GM18505 (cell line): Measurements from ENCODE around the gene FGF18.

Experiments used
- ATAC-seq: cut with Tn5 transposase; IDR thresholded peaks from one replicate; pipeline ENCODE4 v1.9.1; 2021; ENCODE audit not compliant: unreplicated experiment
- POLR2A ChIP-seq: IDR thresholded peaks from 4 replicates; pipeline ENCODE4 v1.6.1; 2011; ENCODE audit warnings: borderline replicate concordance; ENCODE audit not compliant: insufficient read depth, insufficient read length; ENCODE audit errors: extremely low read depth

The FGF18 gene

DNA sequence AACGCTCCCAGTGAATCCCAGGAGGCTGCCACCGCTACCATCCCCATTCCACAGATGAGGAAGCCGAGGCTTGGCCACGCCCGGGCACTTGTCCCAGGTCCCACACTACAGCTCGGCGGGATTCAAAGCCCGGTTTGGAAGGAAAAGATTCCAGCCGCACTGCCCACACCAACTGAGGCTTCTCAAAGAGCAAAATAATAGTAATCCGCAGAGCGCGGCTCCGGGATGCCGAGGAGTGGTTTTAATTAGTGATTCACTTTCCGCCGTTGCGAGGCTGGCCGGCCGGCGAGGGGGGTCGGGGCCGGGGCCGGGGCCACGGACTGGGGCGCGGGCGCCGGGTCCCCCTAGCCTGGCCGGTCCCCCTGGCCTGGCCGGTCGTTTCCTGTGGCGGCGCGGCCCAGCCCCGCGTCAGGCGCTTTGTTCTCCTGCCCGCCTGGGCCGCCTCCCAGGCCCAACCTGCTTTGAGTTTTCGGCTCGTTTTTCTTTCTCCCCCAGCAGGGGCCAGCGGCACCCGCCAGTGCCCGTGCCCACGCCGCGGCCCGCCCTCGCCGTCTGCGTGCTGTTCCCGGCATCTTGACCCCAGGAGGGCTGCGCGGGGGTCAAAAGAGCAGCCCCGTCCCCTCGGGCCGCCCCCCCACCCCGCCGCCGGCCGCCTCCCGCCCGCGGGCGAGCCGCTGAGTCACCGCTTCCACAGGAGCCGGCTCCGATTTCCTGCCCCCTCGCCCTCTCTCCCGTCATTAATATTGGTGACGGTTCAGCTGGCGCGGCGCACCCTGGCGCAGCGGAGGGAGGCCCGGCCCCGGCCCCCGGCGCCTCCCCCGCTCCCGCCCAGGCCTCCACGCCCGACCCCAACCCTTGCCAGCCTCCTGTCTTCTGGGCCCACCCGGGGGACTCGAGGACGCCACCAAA, 31.2 kb downstream of the FGF18 start:
- ATAC-seq: no peak
- no peak for TF ChIP-seq POLR2A

DNA sequence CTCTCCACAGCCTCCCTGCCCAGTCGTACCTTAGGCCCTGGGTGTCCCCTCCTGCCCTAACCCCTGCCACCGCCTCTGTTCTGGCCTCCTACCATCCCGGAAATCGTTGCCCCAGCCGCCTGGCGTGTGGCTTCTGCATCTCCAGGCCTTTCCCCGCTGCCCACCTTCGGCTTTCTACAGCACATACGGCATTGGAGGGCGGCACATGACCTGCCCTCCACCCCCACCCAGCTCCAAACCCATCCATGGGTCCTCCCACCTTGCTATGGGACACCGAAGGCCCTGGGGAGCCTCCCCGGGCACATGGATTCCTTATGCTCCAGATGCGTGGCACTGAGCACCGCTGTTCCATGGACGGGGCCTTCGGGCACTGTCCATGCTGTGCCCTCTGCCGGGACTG, 32.0 kb downstream of the FGF18 start:
- no peak for ATAC-seq
- no peak for TF ChIP-seq POLR2A

DNA sequence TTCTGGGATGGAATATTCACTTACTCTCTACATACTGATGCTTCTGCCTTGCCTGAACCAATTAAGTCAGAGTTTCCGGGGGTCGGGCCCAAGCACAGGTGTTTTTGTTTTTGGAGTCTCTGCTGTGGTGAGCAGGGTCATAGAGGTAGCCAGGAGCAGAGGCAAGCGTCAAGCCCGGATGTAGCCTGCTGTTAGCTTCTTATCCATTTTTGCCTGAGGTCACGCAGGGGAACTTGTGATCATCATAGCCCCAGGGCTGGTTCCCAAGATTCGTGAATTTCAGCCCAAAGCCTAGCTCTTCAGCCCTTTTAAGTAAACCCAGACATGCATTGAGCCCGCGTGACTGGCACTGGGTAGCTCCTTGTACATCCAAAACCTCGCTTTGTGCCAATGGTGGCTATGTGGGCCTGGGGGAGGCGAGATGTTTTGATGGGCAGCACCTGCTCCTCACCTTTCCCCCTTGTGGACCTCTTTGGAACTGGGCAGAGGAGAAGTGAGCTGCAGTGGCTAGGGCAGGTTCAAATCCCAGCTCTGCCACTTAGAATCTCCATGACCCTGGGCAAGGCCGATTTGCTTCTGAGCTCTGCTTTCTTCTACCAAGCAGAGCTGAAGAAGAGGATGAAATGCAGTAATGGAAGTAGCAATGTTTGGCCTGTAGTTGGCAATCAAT, 33.7 kb downstream of the FGF18 start:
- no peak for TF ChIP-seq POLR2A
- ATAC-seq: no peak

DNA sequence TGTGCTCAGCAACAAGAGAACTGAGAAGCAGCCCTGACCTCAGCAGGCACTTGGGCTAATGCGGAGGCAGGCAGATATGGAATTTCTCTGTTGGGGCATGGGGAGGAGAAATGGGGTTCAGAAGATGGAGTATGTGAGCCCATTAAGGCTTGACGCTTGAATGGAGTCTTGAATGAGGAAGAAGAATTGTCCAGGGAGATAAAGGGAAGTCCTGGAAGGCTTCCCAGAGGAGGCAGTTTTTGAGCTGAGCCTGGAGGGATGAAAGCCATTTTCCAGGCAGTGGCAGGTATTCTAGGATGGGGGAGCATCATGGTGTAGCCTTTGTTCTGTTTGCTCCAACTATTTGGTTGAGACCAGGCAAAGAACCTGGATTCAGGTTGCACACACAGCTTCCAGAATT, 34.5 kb downstream of the FGF18 start:
- no peak for ATAC-seq
- no peak for TF ChIP-seq POLR2A

DNA sequence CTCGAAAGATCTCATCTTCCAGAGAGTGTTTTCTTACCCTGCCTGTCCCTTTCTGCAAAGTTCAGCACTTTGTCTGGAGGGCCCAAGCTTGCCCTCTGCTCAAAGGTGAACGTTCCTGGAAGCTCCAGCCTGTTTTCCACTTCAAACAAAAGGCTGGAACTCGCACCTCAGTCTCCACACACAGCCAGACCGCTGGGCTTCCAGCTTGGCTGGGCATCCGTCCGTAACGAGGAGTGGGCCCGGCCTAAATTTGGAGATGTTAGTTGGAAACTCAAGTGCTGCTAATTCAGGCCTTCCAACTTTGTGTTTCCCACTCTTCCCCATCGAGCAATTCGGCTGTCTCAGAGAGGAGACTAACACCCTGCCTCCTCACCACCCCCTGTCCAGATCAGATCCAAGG, 35.1 kb downstream of the FGF18 start:
- no peak for TF ChIP-seq POLR2A
- no peak for ATAC-seq

DNA sequence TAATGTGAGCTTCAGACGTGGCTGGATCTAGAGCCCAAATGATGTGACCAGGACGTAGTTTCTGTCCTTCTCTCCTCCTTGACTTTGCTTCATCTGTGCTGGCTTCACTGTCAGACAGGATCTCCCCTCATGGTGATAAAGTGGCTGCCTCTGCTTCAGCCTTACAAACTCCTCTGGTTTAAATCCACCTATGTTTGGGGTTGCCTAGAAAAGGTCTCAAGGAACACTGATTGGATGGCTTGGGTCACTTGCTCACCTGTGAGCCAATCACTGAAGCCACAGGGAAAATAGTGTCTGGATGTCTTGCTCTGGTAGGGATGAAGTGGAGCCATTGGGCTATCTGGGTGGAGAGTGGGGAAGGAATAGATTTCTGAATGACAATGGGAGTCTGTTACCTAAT, 36.1 kb downstream of the FGF18 start:
- TF ChIP-seq POLR2A: no peak
- ATAC-seq: no peak

DNA sequence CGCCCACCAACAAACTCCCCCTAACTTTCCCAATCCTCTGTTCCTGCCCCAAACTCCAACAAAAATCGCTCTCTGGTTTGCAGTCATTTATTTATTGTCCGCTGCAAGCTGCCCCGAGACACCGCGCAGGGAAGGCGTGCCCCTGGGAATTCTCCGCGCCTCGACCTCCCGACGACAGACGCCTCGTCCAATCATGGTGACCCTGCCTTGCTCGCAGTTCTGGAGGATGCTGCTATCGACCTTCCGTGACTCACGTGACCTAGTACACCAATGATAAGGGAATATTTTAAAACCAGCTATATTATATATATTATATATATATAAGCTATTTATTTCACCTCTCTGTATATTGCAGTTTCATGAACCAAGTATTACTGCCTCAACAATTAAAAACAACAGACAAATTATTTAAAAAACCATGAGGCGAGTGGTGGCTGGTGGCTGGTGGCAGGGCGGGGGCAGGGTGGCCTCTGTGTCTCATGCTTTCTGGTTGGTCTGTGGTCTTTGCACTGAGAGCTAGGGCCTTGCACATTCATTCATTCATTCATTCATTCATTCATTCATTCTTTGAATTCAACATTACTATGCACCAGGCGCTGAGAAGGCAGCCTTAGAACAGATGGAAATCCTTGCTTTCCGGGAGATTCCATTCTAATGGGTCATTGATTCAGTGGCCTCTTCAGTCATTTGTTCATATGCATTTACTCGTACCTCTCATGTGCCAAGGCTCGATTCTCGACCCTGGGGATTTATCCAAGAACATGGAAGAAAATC, 37.9 kb downstream of the FGF18 start:
- ATAC-seq: no peak
- TF ChIP-seq POLR2A: no peak

DNA sequence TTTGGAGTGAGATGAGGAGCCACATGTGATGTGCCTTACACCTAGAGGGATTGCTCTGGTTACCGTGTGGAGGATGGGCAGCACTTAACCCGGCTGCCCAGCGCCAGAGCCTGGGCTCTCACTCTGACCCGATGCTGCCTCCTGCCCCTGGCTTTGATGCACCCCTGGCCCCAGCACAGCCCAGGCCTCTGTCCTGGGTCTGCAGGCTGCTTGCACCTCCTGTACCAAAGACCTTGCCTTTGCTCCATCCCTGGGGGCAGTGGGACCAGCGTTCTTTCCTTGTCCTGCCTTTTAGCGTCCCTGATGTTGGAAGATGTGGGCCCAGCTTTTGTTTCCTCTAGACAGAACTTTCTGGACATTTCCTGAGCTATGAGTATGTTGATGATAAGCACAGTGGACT, 40.4 kb downstream of the FGF18 start:
- no peak for ATAC-seq
- no peak for TF ChIP-seq POLR2A

DNA sequence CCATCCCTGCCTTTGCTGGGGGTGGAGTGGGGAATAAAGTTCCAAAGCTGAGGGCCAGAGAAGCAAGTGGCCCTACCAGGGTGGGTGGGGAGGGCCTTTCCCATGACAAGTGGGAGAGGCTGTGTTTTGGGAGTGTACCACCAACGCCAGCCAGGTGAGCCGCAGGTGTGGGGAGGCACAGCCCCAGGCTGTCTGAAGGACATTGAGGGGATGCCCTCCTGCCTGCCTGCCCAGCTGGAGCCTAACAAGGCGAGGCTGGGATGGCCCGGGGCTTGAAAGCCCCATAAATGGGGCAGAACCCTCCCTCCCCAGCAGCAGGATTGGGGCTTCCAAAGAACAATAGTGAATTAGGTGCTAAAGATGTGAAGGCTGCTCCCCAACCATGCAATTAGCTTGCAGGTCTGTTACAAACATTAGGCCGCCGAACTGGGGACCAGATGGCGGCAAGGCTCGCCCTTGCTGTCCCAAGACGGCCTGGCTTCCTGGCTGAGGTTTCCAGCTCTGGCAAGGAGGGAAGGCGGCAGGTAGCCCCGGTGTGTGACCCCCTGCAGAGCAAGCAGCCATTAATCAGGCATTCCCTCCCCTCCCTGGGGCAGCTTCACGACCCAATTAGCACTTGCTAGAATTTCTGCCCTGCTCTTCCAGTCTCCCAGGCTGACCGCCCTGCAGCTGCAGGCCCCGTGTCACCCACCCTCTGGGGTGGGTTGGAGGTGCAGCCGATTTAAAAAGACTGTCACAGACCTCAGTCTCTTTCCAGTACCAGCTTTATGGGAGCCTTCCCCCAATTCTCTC, 42.9 kb downstream of the FGF18 start:
- no peak for TF ChIP-seq POLR2A

DNA sequence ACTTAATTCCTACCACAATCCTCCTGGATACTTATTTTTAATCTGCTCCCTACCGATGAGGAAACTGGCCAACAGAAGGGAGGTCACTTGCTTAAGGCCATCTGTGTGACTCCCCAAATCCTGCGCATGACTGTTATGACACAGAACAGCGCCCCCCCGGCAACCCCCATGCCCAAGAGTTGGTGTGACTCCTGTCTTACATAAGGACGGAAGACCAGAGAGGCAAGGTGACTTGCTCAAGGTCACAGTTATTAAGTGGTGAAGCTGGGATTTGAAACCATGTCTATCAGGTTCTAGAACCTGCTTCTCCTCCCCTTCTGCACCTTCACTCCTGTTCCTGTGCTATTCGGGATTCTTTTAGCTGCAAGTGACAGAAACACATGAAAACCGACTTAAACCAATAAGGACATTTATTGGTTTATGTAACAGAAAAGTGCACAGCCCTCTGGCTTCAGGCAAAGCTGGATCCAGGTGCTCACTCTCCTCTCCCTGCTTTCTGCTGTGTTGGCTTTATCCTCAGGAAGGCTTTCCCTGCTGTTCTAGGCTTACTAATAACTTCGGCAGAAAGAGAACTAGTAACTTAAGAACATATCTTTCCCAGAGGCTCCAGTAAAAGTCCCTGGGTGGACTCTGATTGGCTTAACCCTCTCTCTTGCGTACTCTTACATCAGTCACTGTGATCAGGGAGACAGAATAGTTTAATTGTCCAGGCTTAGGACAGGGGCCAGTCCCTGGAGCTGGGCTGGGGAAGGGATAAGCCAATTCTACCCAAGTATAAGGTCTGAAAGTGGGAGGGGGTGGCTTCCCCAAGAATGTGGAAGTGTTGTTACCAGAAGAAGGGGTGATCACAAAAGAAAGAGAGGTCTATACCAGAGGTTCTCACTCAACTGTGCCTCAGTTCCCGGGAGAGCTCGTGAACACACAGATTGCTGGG, 43.7 kb downstream of the FGF18 start:
- ATAC-seq: no peak
- TF ChIP-seq POLR2A: no peak

More for the DNA sequence above, 42.9 kb downstream of the FGF18 start:
- no peak for ATAC-seq

DNA sequence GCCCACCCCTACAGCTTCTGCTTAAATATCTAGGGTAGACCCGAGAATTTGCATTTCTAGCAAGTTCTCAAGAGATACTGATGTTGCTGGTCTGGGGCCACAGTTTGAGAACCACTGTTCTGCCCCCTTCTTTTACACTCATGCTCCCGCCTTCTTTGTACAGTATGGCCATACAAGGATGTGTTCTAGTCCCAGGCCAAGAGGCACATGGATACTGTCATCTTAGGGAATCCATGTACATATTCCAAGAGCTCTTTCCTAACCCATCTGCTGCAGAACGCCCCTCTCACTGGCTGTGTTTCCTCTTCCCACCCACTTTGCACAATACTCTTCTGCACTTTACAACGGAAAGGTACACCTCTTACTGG, 44.4 kb downstream of the FGF18 start:
- no peak for ATAC-seq
- no peak for TF ChIP-seq POLR2A

DNA sequence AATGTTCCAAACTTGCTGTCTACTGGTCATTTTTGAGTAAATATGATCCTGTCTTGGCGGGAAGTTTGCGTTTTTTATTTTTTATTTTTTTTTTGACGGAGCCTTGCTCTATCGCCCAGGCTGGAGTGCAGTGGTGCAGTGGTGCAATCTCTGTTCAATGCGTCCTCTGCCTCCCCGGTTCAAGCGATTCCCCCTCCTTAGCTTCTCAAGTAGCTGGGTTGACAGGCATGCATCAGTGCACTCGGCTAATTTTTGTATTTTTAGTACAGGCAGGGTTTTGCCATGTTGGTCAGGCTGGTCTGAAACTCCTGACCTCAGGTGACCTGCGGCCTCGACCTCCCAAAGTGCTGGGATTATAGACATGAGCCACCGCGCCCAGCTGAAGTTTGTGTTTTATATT, 45.4 kb downstream of the FGF18 start:
- TF ChIP-seq POLR2A: no peak
- ATAC-seq: no peak
